Heart left ventricle (tissue), 16 donors: ENCODE measurements around the gene CDC14B. TPM values are rescaled to one million over a fixed set of nuclear protein-coding genes. Genes with fewer than 3 reads are reported as not detected.

Source experiments
- ATAC-seq, 4 donors: fragments of 200-7000 bp; cut with Tn5 transposase; one replicate each; pipeline ENCODE4 v1.9.1; 2020 to 2022; ENCODE audit warnings: moderate library complexity in 4 of 4, mild to moderate bottlenecking in 3 of 4, moderate number of reproducible peaks in 1 of 4
- DNase-seq, 5 donors: peaks; one replicate each; pipeline ENCODE4 v3.0.0-alpha.2; 2020
- H3K27ac ChIP-seq, 12 donors: fragments of 200-600 bp; sonication (generic) in 4 of 12; one replicate each; pipeline versions ENCODE4 v1.5.0 to v1.8.0; 2016 to 2022; ENCODE audit warnings: mild to moderate bottlenecking in 2 of 12
- H3K27me3 ChIP-seq, 9 donors: fragments of 200-600 bp; sonication (generic) in 2 of 9; one replicate each; pipeline versions ENCODE4 v1.5.1 to v1.8.0; 2016 to 2022; ENCODE audit warnings: mild to moderate bottlenecking in 3 of 9
- H3K36me3 ChIP-seq, 9 donors: fragments of 200-600 bp; sonication (generic) in 2 of 9; one replicate each; pipeline versions ENCODE4 v1.5.0 to v1.8.0; 2018 to 2022; ENCODE audit warnings: mild to moderate bottlenecking in 2 of 9
- H3K4me1 ChIP-seq, 12 donors: fragments of 200-600 bp; sonication (generic) in 4 of 12; one replicate each; pipeline versions ENCODE4 v1.5.0 to v1.8.0; 2016 to 2022; ENCODE audit warnings: mild to moderate bottlenecking in 3 of 12
- H3K4me3 ChIP-seq, 12 donors: fragments of 200-600 bp; sonication (generic) in 4 of 12; one replicate each; pipeline versions ENCODE4 v1.5.0 to v1.8.0; 2017 to 2022; ENCODE audit warnings: mild to moderate bottlenecking in 9 of 12, moderate library complexity in 4 of 12
- H3K9me3 ChIP-seq, 12 donors: fragments of 200-600 bp; sonication (generic) in 4 of 12; one replicate each; pipeline versions ENCODE4 v1.5.0 to v1.8.0; 2016 to 2022; ENCODE audit warnings: mild to moderate bottlenecking in 1 of 12
- CTCF ChIP-seq, 12 donors: fragments of 200-600 bp; sonication (generic) in 4 of 12; IDR thresholded peaks; one replicate each; pipeline versions ENCODE4 v1.5.0 to v1.8.0; 2018 to 2022; ENCODE audit warnings: antibody characterized with exemption in 12 of 12, mild to moderate bottlenecking in 5 of 12
- POLR2A ChIP-seq, 2 donors: fragments of 450-650 bp; IDR thresholded peaks; one replicate each; pipeline ENCODE4 v1.6.1; 2017; ENCODE audit warnings: antibody characterized with exemption in 2 of 2, mild to moderate bottlenecking in 2 of 2, moderate library complexity in 2 of 2
- WGBS, 4 donors: extraction: QIAGEN DNeasy Blood & Tissue Kit in 2 of 4; methylation state at CpG; one replicate each; pipeline versions ENCODE4 v1.1.5 to v1.1.7; 2013 to 2018; 5-methylcytosine and 5-hydroxymethylcytosine counted together
- intact Hi-C, 10 donors: fragments of 100-400 bp; cut with DNase I; formaldehyde crosslinking; loops; one replicate each; pipeline versions ENCODE4 v1.11.1 to v1.14.2; 2022
- polyA plus RNA-seq, 2 donors: library from polyadenylated mRNA; stranded (reverse); fragments of 200-250 nt; gene quantifications; one replicate each; pipeline ENCODE4 v1.2.3, GENCODE V29; 2013
- total RNA-seq, 9 donors: library from RNA; depleted of rRNA in 2 of 9; stranded (reverse); fragments of >200 nt in 2 of 9; fragmentation: NEBNext Ultra II Directional in 3 of 9; extraction: Animal tissue kit (Norgen Biotek cat#: 25700) in 3 of 9; gene quantifications; one replicate each; pipeline versions ENCODE4 v1.1.0 to v1.2.4, GENCODE V29; 2016 to 2023
- donor health status: ischemic (EF 13 %, LVEDD 7.1; RV severe dilation, severe dysfunction).
- donor health status: healthy with polysubstance abuse.
- donor health status: DM: no; HTN: yes; CAD: no.
- donor health status: DM: no; HTN: no; CAD: no.
- donor health status: ischemic (EF 25% LVEDD 6.9; RV normal size, moderate dysfunction).
- donor health status: ischemic (EF 25% LVEDD 5.7; RV mildly dilated, moderate dysfunction).
- donor health status: healthy.
- donor health status: DM: yes; HTN: yes; CAD: no.
- donor health status: ischemic (EF 35%, LVEDD 5.7; RV mildly dilated, moderate dysfunction).
- donor health status: nonischemic (EF 11% LVEDD 7.7; RV severe dilation, severe dysfunction).
- donor health status: DM: yes; HTN: yes; CAD: no.
- donor health status: PGD.
- donor health status: ischemic (EF 29% LVEDD 5.4; RV normal size, mild dysfunction).
- donor health status: nonischemic (EF 23%, LVEDD 6.1; RV moderate dilation, normal function).

The CDC14B gene
- total and polyA plus RNA-seq, 11 donors = 5.1 to 37.0 (median 23.7) TPM

GRCh38 chr9:96619124-96619465 lies 548 bp downstream of the CDC14B start:
- peaks cover 0 to 14% (median 0%) of the 10 kb centered on the region in 9 donors for H3K27me3 ChIP-seq
- ATAC-seq = peak in 1 of 4 donors; percentile 17
- peak overlapping the region; percentile 72 to 92 (median 88) for H3K27ac ChIP-seq
- peak overlapping the region; percentile 57 to 89 (median 78) for H3K4me3 ChIP-seq
- no peaks in the 10 kb centered on the region for H3K36me3 ChIP-seq
- WGBS, 4 donors = 0% methylated on average over 32 to 54 of the region's 54 CpGs; no CpG with 5 or more reads in 1 of the 4 donors
- intact Hi-C loops = loop anchor here in 7 of 10 donors (2.0 to 10.0 kb wide), 9 partner anchors 33 to 168 kb away; partner anchors contain the start of genes HABP4 (in 4 of the 7) and PRXL2C (in 2 of the 7)
- peaks cover 0 to 12% (median 3%) of the 10 kb centered on the region in 12 donors for H3K4me1 ChIP-seq
- peak in 2 of 5 donors; percentile 16 to 31 for DNase-seq
- H3K9me3 ChIP-seq = no peaks in the 10 kb centered on the region
- TF ChIP-seq CTCF (IDR thresholded peaks at IDR 0.05) = no peak
- TF ChIP-seq POLR2A (IDR thresholded peaks at IDR 0.05) = no peak

- Histone ChIP-seq H3K9me3 (no peaks in the 10 kb centered on the region), H3K27ac (peak overlapping the region; percentile 72 to 92 (median 88)), H3K27me3 (peaks cover 0 to 14% (median 0%) of the 10 kb centered on the region in 9 donors), H3K36me3 (no peaks in the 10 kb centered on the region), H3K4me1 (peaks cover 0 to 13% (median 5%) of the 10 kb centered on the region in 12 donors), H3K4me3 (peak overlapping the region; percentile 57 to 89 (median 78))
- DNase-seq (peak; percentile 48 to 81 (median 56)), ATAC-seq (peak; percentile 48 to 72 (median 64))
- intact Hi-C loops = loop anchor here in 7 of 10 donors (2.0 to 10.0 kb wide), 9 partner anchors 34 to 168 kb away; partner anchors contain the start of genes HABP4 (in 4 of the 7) and PRXL2C (in 2 of the 7)
- TF ChIP-seq POLR2A (IDR thresholded peaks at IDR 0.05) (peak in 1 of 2 donors; percentile 4), CTCF (IDR thresholded peaks at IDR 0.05) (no peak)
- 5 to 15% (median 8%) methylated on average over 34 to 69 of the region's 69 CpGs for WGBS, 4 donors
Observed at GRCh38 chr9:96618209-96619123, 1.2 kb downstream of the CDC14B start.

- Histone ChIP-seq H3K27ac (peak overlapping the region in 11 of 12 donors; percentile 72 to 92 (median 89)), H3K4me1 (peaks cover 0 to 22% (median 12%) of the 10 kb centered on the region in 12 donors), H3K36me3 (no peaks in the 10 kb centered on the region), H3K4me3 (peak overlapping the region in 10 of 12 donors; percentile 57 to 89 (median 77)), H3K9me3 (no peaks in the 10 kb centered on the region), H3K27me3 (peaks cover 0 to 14% (median 0%) of the 10 kb centered on the region in 9 donors)
- DNase-seq (no peak), ATAC-seq (peak in 2 of 4 donors; percentile 8 to 42)
- intact Hi-C loops = loop anchor here in 7 of 10 donors (2.0 to 10.0 kb wide), 9 partner anchors 35 to 167 kb away; partner anchors contain the start of genes HABP4 (in 4 of the 7) and PRXL2C (in 2 of the 7)
- WGBS, 4 donors = 48 to 68% (median 65%) methylated on average over 22 of the region's 22 CpGs
- TF ChIP-seq POLR2A (IDR thresholded peaks at IDR 0.05) = no peak
- TF ChIP-seq CTCF (IDR thresholded peaks at IDR 0.05) = no peak
Observed at GRCh38 chr9:96617439-96618185, 2.0 kb downstream of the CDC14B start.
